Left colon (tissue), 2 donors: Measurements from ENCODE around the gene LCN10. TPM values are rescaled to one million over a fixed set of nuclear protein-coding genes. Genes with fewer than 3 reads are reported as not detected.
"Not testable (repeated sequence)": the region's sequence is repeated elsewhere in the genome, so short reads cannot be mapped to it uniquely, and the experiment has no call there.

Experiments used
- ATAC-seq: fragments of 200-7000 bp; cut with Tn5 transposase; one replicate; pipeline ENCODE4 v1.9.1; 2020; ENCODE audit warnings: mild to moderate bottlenecking, moderate library complexity
- DNase-seq, 2 donors: peaks; one replicate each; pipeline ENCODE4 v3.0.0-alpha.2; 2020
- intact Hi-C, 2 donors: fragments of 100-400 bp; cut with DNase I in 1 of 2; cut with micrococcal nuclease in 1 of 2; formaldehyde crosslinking; loops; one replicate each; pipeline versions ENCODE4 v1.11.2 to v1.14.0; 2022; cut with DNase I, micrococcal nuclease
- total RNA-seq, 2 donors: library from RNA; stranded (reverse); fragmentation: NEBNext Ultra II Directional; extraction: Animal tissue kit (Norgen Biotek cat#: 25700); gene quantifications; one replicate each; pipeline ENCODE4 v1.2.1, GENCODE V29; 2021
- donor health status: DM: no; HTN: no; CAD: no.
- donor health status: DM: yes; HTN: yes; CAD: no.

LCN10 gene
- total RNA-seq, 2 donors from 2014 or later, result 1.2 to 2.4 TPM

- ATAC-seq, result no peak
- intact Hi-C loops, result no loop called here
These were observed 16.3 kb upstream of the LCN10 start for GRCh38 chr9:136759001-136759400.

GRCh38 chr9:136757751-136758140 lies 15.0 kb upstream of the LCN10 start:
- DNase-seq (no peak), ATAC-seq (no peak)
- intact Hi-C loops, result no loop called here

More at GRCh38 chr9:136759001-136759400, 16.3 kb upstream of the LCN10 start:
- DNase-seq, result no peak

GRCh38 chr9:136757328-136757727 lies 14.6 kb upstream of the LCN10 start:
- ATAC-seq, result no peak
- peak in 1 of 2 donors; percentile 25 for DNase-seq
- intact Hi-C loops, result no loop called here

GRCh38 chr9:136756836-136757235 lies 14.1 kb upstream of the LCN10 start:
- DNase-seq (no peak), ATAC-seq (no peak)
- intact Hi-C loops, result no loop called here

GRCh38 chr9:136756134-136756438 lies 13.3 kb upstream of the LCN10 start:
- intact Hi-C loops, result no loop called here
- no peak for ATAC-seq

GRCh38 chr9:136755302-136756133 lies 12.8 kb upstream of the LCN10 start:
- intact Hi-C loops, ATAC-seq, DNase-seq: not testable (repeated sequence)

More at GRCh38 chr9:136756134-136756438, 13.3 kb upstream of the LCN10 start:
- DNase-seq, result no peak

- DNase-seq (no peak), ATAC-seq (no peak)
- intact Hi-C loops, result no loop called here
These were observed 12.0 kb upstream of the LCN10 start for GRCh38 chr9:136754626-136755301.

- no peak for DNase-seq
- no peak for ATAC-seq
- intact Hi-C loops, result no loop called here
These were observed 11.4 kb upstream of the LCN10 start for GRCh38 chr9:136754059-136754572.

- intact Hi-C loops, result no loop called here
- ATAC-seq, result no peak
These were observed 10.8 kb upstream of the LCN10 start for GRCh38 chr9:136753371-136754058.

GRCh38 chr9:136751814-136752213 lies 9.1 kb upstream of the LCN10 start:
- intact Hi-C loops, result no loop called here
- ATAC-seq, result no peak
- DNase-seq, result no peak

More at GRCh38 chr9:136753371-136754058, 10.8 kb upstream of the LCN10 start:
- no peak for DNase-seq

- no peak for DNase-seq
- intact Hi-C loops, result no loop called here
- ATAC-seq, result no peak
These were observed 8.5 kb upstream of the LCN10 start for GRCh38 chr9:136751244-136751643.

- ATAC-seq (no peak), DNase-seq (no peak)
- intact Hi-C loops, result no loop called here
These were observed 7.8 kb upstream of the LCN10 start for GRCh38 chr9:136750526-136750925.

GRCh38 chr9:136748666-136749611 lies 6.2 kb upstream of the LCN10 start:
- DNase-seq, result no peak
- no peak for ATAC-seq
- intact Hi-C loops, result no loop called here

GRCh38 chr9:136748201-136748600 lies 5.5 kb upstream of the LCN10 start, which contains the start of gene LCN6:
Gene LCN6 (minus strand): TSS chr9:136748525. CDS start chr9:136748483, 42 bp downstream.
- DNase-seq (no peak), ATAC-seq (no peak)
- intact Hi-C loops, result no loop called here

GRCh38 chr9:136747161-136748060 lies 4.7 kb upstream of the LCN10 start:
- intact Hi-C loops, result no loop called here
- DNase-seq (no peak), ATAC-seq (no peak)

GRCh38 chr9:136746621-136747020 lies 3.9 kb upstream of the LCN10 start:
- ATAC-seq (no peak), DNase-seq (no peak)
- intact Hi-C loops, result no loop called here

GRCh38 chr9:136746155-136746490 lies 3.4 kb upstream of the LCN10 start:
- DNase-seq (no peak), ATAC-seq (no peak)
- intact Hi-C loops, result no loop called here
